K562 (cell line): Measurements from ENCODE around the gene SLC7A6OS. TPM values are rescaled to one million over a fixed set of nuclear protein-coding genes. Genes with fewer than 3 reads are reported as not detected.
A peak's percentile ranks its signal among the peaks of the same experiment; 100 is the strongest.

Source experiments
- CC2D1A ChIP-seq: fragments of 450-650 bp; IDR thresholded peaks from 2 replicates; pipeline ENCODE4 v1.6.1; 2017; ENCODE audit warnings: mild to moderate bottlenecking
- CXXC5 ChIP-seq: fragments of 250-450 bp; sonication (Bioruptor Pico); IDR thresholded peaks from 2 replicates; pipeline ENCODE4 v1.8.0; 2022; ENCODE audit warnings: inconsistent platforms, mild to moderate bottlenecking, moderate library complexity
- ESRRB ChIP-seq: fragments of 250-450 bp; sonication (Bioruptor Pico); IDR thresholded peaks from 2 replicates; pipeline ENCODE4 v1.5.0; 2020; ENCODE audit warnings: mild to moderate bottlenecking, moderate library complexity, borderline replicate concordance
- HIVEP1 ChIP-seq: fragments of 250-450 bp; sonication (Bioruptor Pico); IDR thresholded peaks from 2 replicates; pipeline ENCODE4 v1.4.0; 2020; ENCODE audit warnings: mild to moderate bottlenecking
- MYNN ChIP-seq, 2 experiments: sonication (generic); formaldehyde crosslinking in 1 of 2; IDR thresholded peaks; 2 replicates each; pipeline versions ENCODE4 v1.5.0 to v1.6.1; 2016 to 2020; ENCODE audit warnings: antibody characterized with exemption in 1 of 2, missing genetic modification reagents in 1 of 2
- NFIC ChIP-seq: fragments of 450-650 bp; IDR thresholded peaks from 2 replicates; pipeline ENCODE4 v1.6.1; 2017; ENCODE audit warnings: mild to moderate bottlenecking, inconsistent platforms
- REST ChIP-seq, 2 experiments: fragments of 450-650 bp; formaldehyde crosslinking in 1 of 2; IDR thresholded peaks; 2 replicates each; pipeline versions ENCODE4 v1.4.0 to v1.6.1; 2014 to 2020; ENCODE audit warnings: mild to moderate bottlenecking in 2 of 2, borderline replicate concordance in 1 of 2, low read depth in 1 of 2
- SIN3B ChIP-seq: fragments of 450-650 bp; IDR thresholded peaks from 2 replicates; pipeline ENCODE4 v1.6.1; 2017; ENCODE audit warnings: low read depth, mild to moderate bottlenecking, moderate library complexity
- SMC3 ChIP-seq: conservative IDR thresholded peaks from 2 replicates; pipeline ENCODE4 v1.6.1; 2011; ENCODE audit warnings: low read depth, low read length, improper control_type of control experiment; ENCODE audit not compliant: insufficient read depth
- TEAD1 ChIP-seq, 2 experiments: fragments of 450-650 bp in 1 of 2; sonication (generic) in 1 of 2; formaldehyde crosslinking; IDR thresholded peaks; 2 replicates each; pipeline versions ENCODE4 v1.4.0 to v1.8.0; 2020 to 2022; ENCODE audit warnings: mild to moderate bottlenecking in 2 of 2, missing genetic modification reagents in 1 of 2
- THRAP3 ChIP-seq: fragments of 450-650 bp; IDR thresholded peaks from 2 replicates; pipeline ENCODE4 v1.6.1; 2016; ENCODE audit warnings: mild to moderate bottlenecking, inconsistent platforms, borderline replicate concordance
- ZFP36 ChIP-seq: fragments of 150-350 bp; IDR thresholded peaks from 2 replicates; pipeline ENCODE4 v1.6.1; 2018; ENCODE audit warnings: low read length, low read depth; ENCODE audit not compliant: partially characterized antibody
- ZNF146 ChIP-seq: IDR thresholded peaks from one replicate; pipeline ENCODE4 v1.6.1; 2018; ENCODE audit warnings: missing compliant biosample characterization; ENCODE audit not compliant: unreplicated experiment
- ZNF263 ChIP-seq: sonication (generic); formaldehyde crosslinking; IDR thresholded peaks from 2 replicates; pipeline ENCODE4 v1.8.0; 2022; ENCODE audit warnings: mild to moderate bottlenecking, missing genetic modification reagents, borderline replicate concordance
- ZNF384 ChIP-seq: IDR thresholded peaks from 2 replicates; pipeline ENCODE4 v1.6.1; 2012; ENCODE audit warnings: low read depth, low read length, improper control_type of control experiment
- ZNF699 ChIP-seq: fragments of 250-450 bp; sonication (Bioruptor Pico); IDR thresholded peaks from 2 replicates; pipeline ENCODE4 v1.8.0; 2021; ENCODE audit warnings: mild to moderate bottlenecking, moderate library complexity; ENCODE audit not compliant: insufficient replicate concordance
- polyA plus RNA-seq, 8 experiments: library from polyadenylated mRNA; depleted of rRNA in 4 of 8; stranded (reverse) in 5 of 8; unstranded in 3 of 8; fragments of >200 nt; fragmentation: Nextera tagmentation in 2 of 8; fragmentation: Illumina TruSeq in 1 of 8; extraction: Ambion mirVana in 2 of 8; extraction: Trizol in 1 of 8; gene quantifications; 2 replicates each; pipeline versions ENCODE4 v1.2.1 to v1.2.3, GENCODE V29; 2011 to 2014; ENCODE audit warnings: inconsistent platforms in 1 of 8, missing spikeins in 1 of 8
- total RNA-seq, 7 experiments: library from RNA; depleted of rRNA in 6 of 7; stranded (reverse); fragments of >200 nt in 6 of 7; fragmentation: Illumina TruSeq in 2 of 7; extraction: Trizol in 2 of 7; gene quantifications; 2 replicates each; pipeline versions ENCODE4 v1.2.1 to v1.2.3, GENCODE V29; 2011 to 2021; ENCODE audit warnings: low replicate concordance in 1 of 7
- TF ChIP-seq, protein P1 (sequence below): sonication (generic); formaldehyde crosslinking; IDR thresholded peaks from 2 replicates; pipeline ENCODE4 v1.8.0; 2022; ENCODE audit warnings: missing genetic modification reagents, mild to moderate bottlenecking, moderate library complexity, borderline replicate concordance

SLC7A6OS gene
- total and polyA plus RNA-seq, 9 of the 15 experiments (the other 6 are each of a cell fraction or from before 2014, with no cell fraction given), result 2.7 to 23.6 (median 17.2) TPM

DNA sequence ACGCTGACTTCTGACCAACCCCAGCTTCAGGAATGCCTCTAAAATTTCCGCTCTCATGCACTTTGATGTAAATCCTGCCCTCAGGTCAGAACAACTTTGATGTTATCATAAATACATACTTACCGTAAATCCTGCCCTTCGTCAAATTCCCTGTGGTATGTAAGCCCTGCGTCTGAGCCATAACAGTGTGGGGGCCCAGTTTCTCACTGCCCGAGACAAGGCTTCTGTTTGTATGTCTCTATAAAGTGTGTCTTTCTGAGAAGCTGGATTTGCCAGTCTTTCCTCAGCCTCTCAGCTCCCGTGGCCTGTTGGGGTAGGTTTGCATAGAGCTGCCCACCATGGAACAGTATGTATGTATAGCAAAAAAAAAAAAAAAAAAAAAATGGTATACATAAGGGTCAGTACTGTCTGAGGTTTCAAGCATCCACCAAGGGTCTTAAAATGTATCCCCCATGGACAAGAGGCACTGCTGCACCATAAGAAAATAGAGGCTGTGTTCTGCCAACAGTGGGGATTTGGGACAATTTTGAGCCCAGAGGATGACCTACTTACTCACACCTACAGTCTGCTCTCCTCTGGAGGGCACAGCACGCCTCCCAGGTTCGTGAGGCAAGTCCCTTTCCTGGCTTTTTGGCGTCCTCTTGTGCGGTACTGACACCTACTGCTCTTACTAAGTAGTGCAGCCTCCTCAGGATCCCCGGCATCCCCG, 17.6 kb upstream of the SLC7A6OS start (continued):
- TF ChIP-seq ESRRB (CRISPR knock-in tag), result no peak
- peak; percentile 56; the same call in 1 of the 2 replicates for TF ChIP-seq CC2D1A
- no peak for TF ChIP-seq ZNF699 (CRISPR knock-in tag)
- peak; percentile 79 for TF ChIP-seq SMC3
- peak; percentile 48; the same call in 1 of the 2 replicates for TF ChIP-seq ZNF263 (CRISPR knock-in tag)
- TF ChIP-seq ZFP36, result peak; percentile 59
- TF ChIP-seq NFIC, result no peak
- TF ChIP-seq ZNF384, result peak; percentile 53; the same call in 1 of the 2 replicates
- no peak for TF ChIP-seq SIN3B
- TF ChIP-seq TEAD1 (CRISPR knock-in tag; IDR thresholded peaks at IDR 0.05), result 0 out of 4 replicates have a peak, but pooled peaks of 1 of the 2 experiments have one; percentile 12
- TF ChIP-seq CXXC5 (CRISPR knock-in tag), result 0 out of 2 replicates have a peak, but pooled peaks have one; percentile 25
- TF ChIP-seq ZNF146, result no peak
- peak; percentile 53; the same call in 1 of the 2 replicates for TF ChIP-seq MYNN (IDR thresholded peaks at IDR 0.05)
- no peak for TF ChIP-seq MYNN (CRISPR knock-in tag; IDR thresholded peaks at IDR 0.05)
- no peak for TF ChIP-seq THRAP3
- TF ChIP-seq, protein P1, sequence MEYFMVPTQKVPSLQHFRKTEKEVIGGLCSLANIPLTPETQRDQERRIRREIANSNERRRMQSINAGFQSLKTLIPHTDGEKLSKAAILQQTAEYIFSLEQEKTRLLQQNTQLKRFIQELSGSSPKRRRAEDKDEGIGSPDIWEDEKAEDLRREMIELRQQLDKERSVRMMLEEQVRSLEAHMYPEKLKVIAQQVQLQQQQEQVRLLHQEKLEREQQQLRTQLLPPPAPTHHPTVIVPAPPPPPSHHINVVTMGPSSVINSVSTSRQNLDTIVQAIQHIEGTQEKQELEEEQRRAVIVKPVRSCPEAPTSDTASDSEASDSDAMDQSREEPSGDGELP, result peak; percentile 22; the same call in 1 of the 2 replicates
- TF ChIP-seq HIVEP1, result no peak
- peak; percentile 76 for TF ChIP-seq REST (IDR thresholded peaks at IDR 0.05; ENCODE audit: borderline replicate concordance)
- no peak for TF ChIP-seq REST (CRISPR knock-in tag; IDR thresholded peaks at IDR 0.05; ENCODE audit: low read depth)
